Activated CD8-positive, alpha-beta memory T cell treated with anti-CD3 and anti-CD28 coated beads, Interleukin-2, amount 50 U/mL, for 48 hours (primary cell): Measurements from ENCODE around the gene KRT73.
A peak's percentile ranks its signal among the peaks of the same experiment; 100 is the strongest.
"Not testable (repeated sequence)": the region's sequence is repeated elsewhere in the genome, so short reads cannot be mapped to it uniquely, and the experiment has no call there.

Experiments used
- DNase-seq: peaks from one replicate; pipeline ENCODE4 v3.0.0-alpha.2; 2020

The KRT73 gene

DNA sequence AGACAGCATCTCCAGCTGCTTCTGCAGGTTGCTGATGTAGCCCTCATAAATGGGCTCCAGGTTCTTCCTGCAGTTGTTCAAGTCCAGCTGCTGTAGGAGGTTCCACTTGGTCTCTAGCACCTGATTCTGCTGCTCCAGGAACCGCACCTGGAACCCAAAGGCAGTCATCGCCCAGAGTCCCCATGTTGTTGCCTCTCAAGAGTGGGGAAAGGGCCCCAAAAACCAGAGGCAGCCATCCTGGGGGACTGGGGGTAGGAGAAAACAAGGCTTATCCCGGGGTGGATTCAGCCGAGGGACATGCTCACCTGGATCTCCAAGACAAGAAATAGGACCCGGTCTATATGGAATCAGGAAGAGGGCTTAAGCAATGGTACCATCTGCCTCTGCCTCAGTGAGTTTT lies 19.4 kb downstream of the KRT73 start:
- peak; percentile 23 for DNase-seq

DNA sequence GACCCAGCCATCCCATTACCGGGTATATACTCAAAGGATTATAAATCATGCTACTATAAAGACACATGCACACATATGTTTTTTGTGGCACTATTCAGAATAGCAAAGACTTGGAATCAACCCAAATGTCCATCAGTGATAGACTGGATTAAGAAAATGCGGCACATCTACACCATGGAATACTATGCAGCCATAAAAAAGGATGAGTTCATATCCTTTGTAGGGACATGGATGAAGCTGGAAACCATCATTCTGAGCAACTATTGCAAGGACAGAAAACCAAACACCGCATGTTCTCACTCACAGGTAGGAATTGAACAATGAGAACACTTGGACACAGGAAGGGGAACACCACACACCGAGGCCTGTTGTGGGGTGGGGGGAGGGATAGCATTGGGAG lies 24.1 kb downstream of the KRT73 start:
- not testable (repeated sequence) for DNase-seq

DNA sequence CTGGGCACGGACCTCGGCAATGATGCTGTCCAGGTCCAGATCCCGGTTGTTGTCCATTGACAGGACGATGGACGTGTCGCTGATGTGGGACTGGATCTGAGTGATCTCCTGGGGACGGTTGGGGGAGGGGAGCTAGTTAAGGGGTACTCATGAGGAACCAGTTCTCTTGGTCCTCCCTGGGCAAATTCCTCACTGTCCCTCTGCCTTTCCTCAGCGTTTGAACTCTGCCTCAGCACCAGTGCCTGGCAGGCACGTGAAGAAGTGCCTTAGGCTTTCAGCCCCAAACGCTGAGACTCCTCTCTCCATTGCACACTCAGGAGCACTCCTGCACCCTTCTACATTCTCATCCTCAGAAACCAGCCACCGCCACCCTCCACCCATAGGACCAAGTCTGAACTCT lies 26.8 kb downstream of the KRT73 start:
- DNase-seq = no peak

DNA sequence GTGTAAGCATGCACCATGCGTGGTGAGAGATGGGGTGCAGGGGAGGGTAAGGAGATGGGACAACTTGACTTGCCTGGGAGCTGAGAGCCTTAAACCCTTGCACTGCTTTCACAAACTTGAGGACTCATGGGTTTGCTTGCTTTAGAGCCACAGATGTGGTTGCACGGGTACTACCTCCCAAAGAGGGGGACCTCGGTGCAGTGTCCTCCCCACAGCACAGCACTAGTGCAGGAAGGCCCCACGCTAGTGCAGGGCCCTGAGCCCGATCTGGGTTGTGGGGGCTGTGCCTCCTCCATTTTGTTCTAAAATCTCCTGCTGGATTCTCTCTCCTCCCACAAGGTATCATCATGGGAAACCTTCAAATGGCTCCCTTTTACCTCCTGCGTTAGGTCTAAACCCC lies 28.3 kb downstream of the KRT73 start:
- DNase-seq = no peak

DNA sequence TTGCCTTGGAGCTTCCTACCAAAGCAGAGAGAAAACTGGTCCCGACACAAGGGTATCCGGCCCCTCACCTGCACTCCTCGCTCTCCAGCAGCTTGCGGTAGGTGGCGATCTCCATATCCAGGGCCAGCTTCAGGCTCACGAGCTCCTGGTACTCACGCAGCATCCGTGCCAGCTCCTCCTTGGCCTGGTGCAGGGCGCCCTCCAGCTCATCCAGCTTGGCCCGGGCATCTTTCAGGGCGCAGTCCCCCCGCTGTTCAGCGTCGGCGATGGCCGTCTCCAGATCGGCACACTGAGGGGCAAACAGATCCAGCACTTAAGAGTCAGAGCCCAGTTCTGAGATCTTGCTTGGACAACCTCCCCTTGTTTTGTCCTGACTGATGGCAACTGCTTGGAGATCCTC lies 30.8 kb downstream of the KRT73 start:
- DNase-seq = peak; percentile 25

DNA sequence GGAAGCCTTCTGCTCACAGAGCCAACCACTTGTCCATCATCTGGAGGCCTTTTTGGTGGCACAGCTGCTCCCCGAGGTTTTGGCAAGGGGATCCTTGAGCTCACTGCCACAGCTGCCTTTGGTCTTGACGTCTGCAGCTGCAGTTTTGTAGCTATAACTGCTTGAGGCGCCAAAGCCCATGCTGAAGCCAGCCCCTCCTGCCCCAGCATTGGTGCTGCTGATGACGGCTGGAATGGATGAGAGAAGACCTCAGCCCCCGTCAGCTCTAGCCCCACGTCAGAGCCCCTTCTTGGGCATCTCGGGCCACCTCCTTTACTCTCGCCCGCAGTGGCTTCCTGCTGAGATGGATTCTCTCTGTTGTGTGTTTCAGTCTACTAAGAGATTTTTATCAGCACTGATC lies 32.4 kb downstream of the KRT73 start:
- DNase-seq = peak; percentile 62

DNA sequence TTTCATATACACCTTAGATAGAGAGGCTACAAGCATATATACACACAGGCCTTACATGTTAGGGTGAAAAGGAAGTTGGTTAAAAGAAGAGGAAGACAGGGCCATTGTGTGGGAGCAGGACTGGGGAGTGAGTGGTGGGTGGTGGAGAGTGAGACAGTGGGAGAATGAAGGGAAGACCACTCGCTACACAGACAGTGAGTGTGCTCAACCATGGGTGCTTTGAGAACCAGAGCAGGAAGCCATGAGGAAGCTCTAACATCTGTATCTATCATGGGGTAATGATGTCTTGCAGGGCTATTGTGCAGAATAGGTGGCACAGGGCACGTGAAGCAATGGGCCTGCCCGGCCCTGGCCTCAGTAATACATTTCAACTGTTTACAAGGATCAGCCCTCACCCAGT lies 33.3 kb downstream of the KRT73 start:
- DNase-seq = peak; percentile 29

DNA sequence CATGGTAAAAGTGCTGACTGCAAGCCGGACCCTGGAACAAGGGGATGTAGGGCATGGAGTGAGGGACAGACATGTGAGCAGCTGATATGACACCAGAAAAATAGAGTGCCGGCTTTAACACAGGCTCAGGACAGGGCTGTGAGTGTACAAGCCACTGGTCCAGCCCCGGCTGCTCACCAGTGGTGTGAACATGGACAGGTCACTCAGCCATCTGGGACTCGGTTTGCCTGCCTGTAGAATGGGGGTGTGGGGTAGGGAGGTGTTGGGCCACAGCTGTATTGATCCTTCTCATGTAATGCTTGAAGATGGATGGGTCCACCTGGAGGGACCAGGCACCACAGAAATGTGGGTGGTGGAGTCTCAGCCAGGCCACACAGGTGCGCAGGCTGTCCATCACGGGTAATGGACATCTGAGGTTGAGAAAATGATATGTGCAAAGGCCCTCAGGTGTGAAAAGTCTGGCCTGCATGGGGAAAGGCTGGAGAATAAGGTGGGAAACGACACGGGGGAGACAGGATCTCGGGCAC lies 34.1 kb downstream of the KRT73 start:
- DNase-seq = no peak

DNA sequence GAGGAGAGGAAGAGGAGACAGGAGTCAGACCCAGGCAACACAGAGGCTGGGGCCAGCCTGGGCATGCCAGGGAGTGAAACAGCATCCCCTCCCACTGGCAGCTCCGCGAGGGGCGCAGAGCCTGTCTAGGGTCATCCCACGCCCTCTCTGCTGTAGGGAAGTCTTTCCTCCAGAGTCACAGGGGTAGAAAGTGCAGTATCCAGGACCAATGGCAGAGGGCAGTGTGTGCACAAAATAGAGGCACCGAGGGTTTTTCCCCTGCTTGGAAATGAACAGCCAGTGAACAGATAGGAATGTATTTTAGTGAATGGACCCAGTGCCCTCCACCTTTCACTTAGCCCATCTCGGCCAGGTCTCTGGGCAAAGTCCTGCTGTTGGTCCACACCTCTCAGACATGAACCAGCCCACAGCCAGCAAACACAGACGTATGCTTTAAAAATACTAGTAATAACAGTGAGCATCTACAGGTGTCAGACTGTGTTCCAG lies 35.3 kb downstream of the KRT73 start:
- peak; percentile 74 for DNase-seq

DNA sequence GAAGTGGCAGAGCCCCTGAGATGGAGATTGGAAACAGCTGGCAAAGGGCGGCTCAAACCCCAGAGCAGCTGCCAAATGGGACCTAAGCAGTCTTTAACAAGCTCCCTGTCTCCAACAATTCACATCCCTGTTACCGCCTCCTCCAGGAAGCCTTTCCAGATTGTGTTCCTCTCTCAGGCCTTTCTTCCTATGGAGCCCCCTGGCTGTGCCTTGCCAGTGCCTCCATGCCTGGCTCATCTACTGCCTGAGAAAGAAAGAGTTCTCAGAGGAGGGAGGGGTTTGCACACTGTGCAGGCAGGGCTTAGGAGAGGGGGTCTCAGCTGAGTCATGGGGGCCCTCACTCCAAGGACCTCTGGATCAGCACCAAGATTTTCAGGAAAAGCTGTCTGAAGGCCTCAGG lies 35.9 kb downstream of the KRT73 start:
- no peak for DNase-seq

DNA sequence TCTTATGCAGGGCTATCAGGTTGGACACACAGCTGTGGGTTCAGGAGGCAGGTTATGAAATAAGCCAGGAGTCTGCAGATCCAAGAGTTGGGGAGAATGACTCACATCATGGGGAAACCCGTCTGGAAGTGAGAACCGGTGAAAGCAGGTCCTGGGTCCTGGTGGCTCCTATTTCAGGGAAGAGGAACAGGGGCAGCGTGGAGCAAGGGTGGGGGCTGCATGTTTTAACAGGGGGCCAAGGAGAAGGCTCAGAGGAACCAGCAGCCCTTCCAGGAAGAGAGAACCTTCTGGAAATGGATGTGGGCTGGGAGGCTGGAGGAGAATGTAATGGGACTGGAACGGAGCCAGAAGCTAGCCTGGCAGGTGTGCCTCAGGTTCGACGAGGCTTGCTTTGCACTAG lies 36.9 kb downstream of the KRT73 start:
- DNase-seq = no peak

DNA sequence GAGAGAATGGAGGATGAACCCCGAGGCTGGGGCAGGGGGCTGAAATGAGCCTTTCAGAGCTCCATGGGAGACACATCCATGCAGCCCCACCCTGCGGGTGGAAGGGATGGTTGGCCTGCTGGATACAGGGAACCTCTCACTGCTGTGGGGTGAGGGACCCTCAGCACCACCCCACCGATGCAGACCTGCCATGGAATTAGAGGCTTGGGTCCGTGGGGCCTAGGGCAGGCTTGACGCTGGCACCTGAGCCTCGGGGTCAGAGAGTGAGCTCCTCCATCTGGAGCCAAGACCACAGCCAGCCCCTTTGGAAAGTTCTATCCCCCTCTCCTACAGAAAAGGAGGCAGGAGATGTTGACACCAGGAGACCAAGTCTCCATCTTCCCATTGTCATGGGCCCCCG lies 37.3 kb downstream of the KRT73 start:
- no peak for DNase-seq

DNA sequence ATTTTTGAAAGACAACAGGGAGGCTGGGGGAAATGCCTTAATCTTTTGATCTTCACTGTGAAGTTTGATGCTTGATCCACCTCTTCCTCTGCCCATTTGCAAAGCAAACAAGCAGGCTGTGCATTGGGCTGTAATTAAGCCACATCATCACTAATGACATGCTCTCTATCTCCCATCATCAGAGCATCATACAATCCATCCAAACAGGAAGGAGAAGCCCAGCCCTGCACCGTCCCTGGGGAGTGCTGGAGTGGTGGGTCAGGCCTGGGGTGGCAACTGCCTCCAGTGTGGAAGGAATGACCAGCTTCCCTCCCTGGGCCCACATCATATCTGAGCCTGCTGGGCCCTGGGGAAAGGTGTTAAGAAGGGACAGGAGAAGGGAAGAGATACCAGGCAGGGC lies 37.9 kb downstream of the KRT73 start:
- no peak for DNase-seq

DNA sequence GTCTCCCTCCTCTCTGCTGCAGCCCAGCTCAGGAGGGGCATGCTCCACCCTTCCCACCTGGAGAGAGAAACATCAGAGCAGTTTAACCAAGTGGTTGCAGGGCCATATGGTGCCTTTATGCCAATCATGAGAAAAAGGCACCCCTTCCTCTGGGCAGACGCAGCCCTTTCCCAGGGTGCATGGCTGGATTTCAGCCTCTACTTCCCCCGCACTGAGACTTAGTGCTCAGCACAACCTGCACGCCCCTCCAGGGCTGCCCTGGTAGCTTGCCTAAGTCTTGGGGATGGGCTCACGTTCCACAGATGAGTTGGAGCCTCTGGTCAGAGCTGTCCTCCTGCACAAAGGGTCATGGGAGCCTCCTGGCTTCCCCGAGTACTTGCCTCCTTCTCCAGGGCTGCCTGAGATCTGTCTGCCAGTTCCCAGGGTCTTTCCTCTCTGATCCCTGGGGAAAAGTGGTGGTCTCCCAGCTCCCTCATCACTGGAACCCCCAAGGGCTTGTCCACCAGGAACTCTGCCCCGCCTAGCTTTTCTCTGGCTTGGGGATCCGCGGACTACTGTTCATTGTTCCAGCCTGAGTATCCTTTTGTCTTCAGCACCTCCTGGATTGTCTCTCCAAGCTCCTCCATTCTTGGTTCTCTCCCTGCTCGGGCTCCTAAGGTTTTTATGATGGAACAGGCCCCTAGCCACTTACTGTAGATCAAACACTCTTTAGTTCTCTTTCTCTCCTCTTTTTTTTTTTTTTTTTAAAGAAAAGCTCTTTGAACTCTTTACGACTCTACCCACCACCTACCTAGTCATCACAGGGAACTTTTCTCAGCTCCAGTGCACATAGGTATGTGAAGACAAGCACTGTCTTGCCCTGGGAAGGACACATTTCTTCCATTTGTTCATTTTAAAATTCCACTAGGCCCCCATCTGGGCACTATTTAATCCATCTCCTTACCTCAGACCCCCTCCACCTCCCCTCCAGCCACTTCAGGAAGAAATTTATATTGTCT lies 38.6 kb downstream of the KRT73 start:
- DNase-seq = no peak

DNA sequence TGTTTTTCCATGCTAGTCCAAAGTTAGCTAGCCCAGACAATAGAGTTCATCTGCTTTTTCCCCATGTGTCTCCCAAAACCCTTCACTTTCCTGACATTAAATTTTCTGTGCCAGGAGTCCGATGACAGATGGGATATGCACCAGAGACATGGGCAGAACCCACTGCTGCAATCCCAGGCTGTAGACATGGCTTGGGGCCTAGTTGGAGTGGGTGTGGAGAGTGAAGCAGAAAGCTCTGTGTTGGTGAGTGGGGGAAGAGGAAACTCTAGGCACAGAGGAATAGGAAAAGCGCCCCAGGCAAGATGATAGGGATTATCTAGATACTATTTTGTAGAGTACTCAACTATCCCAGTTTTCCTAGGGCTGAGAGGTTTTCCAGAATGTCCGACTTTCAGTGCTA lies 39.9 kb downstream of the KRT73 start:
- DNase-seq = no peak

DNA sequence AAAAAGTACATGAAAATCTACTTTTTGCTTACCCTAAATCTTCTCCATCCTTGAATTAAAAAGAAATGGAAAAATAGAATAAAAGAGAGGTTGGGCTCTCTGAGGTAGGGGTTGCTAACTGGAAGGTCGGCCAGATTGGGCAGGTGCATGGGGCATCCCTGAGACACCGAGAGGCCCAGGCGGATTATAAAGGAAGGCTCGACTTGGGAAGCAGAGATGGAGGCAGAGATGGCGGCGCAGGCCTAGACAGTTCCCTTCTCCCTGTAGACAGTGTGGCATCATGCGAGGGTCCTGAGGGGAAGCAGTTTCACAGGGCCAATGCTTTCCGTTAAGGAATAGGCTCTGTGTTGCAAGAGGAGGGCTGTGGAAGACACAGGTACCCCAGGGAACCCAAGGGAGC lies 41.0 kb downstream of the KRT73 start:
- DNase-seq = no peak

DNA sequence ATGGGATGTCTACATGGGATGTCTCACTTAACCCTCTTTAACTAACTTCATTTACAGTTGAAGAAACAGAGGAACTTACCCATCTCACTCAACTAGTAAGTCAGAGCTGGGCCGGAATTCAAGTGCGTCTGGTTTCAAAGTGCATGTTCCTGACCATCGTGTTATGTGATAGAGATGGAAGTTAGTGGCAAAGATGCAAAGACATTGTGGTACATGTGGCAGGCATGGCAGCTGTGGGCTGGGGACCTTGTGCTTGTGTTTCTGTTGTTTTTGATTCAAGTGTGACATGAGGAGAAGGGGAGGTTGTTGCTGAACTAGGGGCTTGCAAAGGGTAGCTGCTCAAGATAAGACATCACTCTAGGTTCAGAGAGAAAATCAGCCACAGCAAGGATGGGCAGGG lies 42.4 kb downstream of the KRT73 start:
- DNase-seq = no peak

DNA sequence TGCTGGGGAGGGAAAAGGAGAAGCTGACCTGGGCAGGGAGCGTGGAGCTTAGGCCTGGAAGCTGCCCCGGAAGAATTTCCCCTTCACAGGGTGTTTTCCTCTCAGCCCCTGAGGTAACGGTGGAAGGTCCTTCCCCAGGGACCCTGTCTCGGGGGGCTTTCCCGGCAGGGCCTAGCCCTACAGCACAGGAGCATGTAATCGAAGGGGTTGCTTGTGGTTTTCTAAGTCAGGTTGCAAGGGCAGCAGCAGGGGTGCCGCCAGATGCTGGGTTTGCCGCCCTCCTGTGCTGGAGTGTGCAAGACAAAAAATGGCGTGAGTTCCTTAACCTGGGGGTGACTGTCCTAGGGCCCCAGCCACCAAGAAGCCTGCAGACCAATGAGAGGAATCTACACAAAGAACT lies 43.1 kb downstream of the KRT73 start:
- DNase-seq = no peak

DNA sequence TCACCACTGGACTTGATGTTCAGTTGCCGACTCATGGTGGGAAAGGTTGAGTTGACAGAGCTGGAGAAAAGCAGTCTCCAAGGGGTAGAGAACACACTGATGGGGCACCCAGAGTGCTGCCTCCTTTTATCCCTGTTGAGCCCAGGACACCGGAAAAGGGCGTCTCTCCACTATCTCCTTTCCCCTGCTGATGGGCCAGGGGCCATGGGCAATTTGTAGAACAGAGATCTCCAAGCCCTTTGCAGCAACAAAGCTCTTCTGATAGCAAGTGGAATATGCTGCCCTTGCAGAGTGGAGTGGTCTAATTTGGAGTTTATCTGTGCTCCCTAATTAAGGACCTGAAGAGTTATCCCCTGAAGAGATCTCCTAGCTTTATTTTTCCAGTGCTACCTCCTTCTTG lies 44.6 kb downstream of the KRT73 start, which contains the start of gene KRT74:
KRT74 (minus strand) TSS at position 101 of the 400 bp plus-strand sequence; CDS start at position 35, 66 bp downstream.
- DNase-seq = no peak

DNA sequence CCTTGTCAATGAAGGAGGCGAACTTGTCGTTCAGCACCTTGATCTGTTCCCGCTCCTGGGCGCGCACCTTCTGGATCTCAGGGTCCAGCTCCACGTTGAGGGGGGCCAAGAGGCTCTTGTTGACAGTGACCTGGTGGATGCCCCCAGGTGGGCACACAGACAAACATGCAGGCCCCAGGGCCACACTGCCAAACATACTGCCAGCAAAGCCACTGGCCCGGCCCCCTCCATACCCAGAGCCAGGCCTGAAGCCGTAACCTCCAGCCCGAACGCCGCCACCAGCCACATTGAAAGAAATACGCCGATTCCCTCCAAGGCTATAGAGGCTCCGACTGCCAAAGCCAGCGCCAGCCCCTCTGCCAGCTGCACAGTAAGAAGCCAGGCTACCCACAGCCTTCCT lies 45.1 kb downstream of the KRT73 start:
- no peak for DNase-seq

DNA sequence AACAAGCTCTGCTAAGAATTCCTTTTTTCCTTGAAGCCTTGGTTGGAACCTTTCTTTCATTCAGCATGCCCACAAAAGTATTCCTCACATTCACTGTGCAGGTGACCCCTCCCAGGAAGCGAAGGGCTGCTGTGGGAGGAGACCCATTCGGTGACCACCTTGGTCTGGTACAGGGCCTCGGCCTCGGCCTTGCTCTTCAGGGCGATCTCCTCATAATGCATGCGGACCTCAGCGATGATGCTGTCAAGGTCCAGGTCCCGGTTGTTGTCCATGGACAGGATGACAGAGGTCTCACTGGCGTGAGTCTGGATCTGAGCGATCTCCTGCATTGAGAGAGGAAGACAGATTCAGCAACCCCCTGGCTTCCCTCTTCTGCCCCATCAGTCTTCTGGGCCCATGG lies 47.8 kb downstream of the KRT73 start:
- DNase-seq = no peak

DNA sequence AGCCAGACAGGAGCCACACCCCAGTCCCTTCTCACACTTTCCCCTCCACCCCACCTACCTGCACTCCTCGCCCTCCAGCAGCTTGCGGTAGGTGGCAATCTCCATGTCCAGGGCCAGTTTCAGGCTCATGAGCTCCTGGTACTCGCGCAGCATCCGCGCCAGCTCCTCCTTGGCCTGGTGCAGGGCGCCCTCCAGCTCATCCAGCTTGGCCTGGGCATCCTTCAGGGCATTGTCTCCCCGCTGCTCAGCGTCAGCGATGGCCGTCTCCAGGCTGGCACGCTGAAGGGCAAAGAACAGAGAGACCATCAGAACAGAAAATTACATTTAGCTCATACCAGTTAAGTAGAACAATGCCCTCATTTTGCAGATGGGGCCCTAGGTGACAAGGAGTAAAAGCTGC lies 50.2 kb downstream of the KRT73 start:
- no peak for DNase-seq

DNA sequence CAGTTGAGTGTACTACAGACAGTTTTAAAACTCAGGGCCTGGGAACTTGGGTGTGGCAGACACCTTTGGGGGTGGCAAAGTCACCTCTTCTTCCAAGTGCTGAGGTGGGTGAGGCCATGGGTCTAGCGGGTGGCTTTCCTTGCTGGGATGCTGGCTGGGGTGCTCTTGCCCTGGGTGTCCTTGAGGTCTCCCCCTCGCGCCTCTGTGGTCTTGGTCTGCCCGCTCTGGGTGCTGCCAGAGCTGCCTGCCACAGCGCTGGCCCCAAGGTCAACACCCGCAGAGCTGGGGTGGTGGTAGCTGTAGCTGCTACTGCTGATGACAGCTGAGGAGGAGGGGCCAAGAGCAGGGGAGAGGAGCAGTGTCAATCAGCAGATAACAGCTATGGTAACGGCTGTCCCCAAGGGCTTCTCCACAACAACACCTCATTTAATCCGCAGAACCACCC lies 51.5 kb downstream of the KRT73 start:
- no peak for DNase-seq

DNA sequence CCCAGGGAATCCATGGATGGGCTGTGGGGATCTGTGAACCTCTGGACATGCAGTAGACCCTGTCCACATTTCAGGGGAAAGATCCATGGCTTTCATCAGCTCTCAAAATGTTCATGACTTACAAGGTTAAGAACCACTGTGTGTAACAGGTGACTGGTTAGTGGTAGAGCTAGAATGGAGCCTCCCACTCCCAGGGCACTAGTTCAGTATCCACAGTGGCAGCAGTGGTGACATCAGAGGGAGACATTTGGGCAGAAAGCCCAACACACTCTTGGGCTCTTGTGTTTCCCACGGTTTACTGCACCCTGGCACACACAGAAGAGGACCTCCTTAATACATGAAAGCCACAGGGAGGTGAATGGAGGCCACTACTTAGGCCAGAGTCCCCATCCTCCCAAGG lies 53.8 kb downstream of the KRT73 start:
- DNase-seq = no peak
